ENCODE measurements around the gene KDM4C.

The KDM4C gene

DNA sequence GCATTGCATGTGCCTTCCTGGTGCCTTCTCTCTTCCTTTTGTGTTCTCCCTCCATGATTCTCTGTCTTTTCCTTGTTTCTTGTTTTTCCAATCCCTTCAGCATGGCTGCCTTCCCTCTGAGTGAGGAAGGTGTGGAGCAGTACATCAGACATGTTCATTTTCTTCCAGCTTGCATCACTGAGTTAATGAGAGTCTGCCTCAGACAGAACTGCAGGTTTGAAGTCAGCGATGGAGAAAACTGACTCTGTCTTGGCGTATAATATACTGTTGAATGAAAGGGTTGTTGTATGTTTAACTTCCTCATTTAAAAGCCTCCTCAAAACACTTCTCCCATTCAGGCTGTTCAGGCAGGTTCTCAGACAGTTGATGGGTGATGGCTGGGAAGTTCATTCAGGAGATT is 129.3 kb downstream of the KDM4C start:
- H3K4me3 Mint-ChIP-seq, result no peak overlapping the region
- no peaks in the 10 kb centered on the region for H3K27me3 Mint-ChIP-seq
- no peak overlapping the region for H3K27ac Mint-ChIP-seq (ENCODE audit: low read depth)
- H3K4me1 Mint-ChIP-seq, result peaks cover 45% of the 10 kb centered on the region
- H3K9me3 Mint-ChIP-seq, result no peaks in the 10 kb centered on the region
- ATAC-seq (replicated peaks; ENCODE audit: extremely low read depth, poor library complexity, severe bottlenecking), result no peak
- peaks cover 17% of the 10 kb centered on the region for H3K36me3 Mint-ChIP-seq (ENCODE audit: insufficient read depth)
- DNase-seq (ENCODE audit: low spot score in 2 of 2), result no peak

DNA sequence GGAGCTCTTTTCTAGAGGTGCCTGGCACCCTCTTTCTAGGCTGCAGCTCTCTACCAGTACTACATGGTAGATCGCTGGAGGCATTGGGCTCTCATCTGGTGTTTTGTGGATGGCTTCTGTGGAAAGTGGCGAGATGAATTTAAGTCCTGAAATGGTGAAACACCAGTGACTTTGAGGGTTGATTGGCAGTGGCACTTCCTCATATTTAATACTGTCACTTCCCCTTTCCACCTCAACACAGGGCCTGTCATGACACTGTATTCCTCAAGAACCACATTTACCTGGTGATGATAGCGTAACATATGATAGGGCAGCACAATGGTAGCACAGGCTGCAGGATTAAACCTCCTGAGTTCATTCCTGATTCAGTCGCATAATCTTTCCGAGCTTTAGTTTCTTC is 132.1 kb downstream of the KDM4C start:
- H3K4me1 Mint-ChIP-seq, result peaks cover 47% of the 10 kb centered on the region
- DNase-seq (ENCODE audit: low spot score in 2 of 2) (no peak), ATAC-seq (replicated peaks; ENCODE audit: extremely low read depth, poor library complexity, severe bottlenecking) (no peak)
- H3K9me3 Mint-ChIP-seq, result no peaks in the 10 kb centered on the region
- no peak overlapping the region for H3K27ac Mint-ChIP-seq (ENCODE audit: low read depth)
- H3K27me3 Mint-ChIP-seq, result no peaks in the 10 kb centered on the region
- no peak overlapping the region for H3K4me3 Mint-ChIP-seq
- peaks cover 24% of the 10 kb centered on the region for H3K36me3 Mint-ChIP-seq (ENCODE audit: insufficient read depth)

DNA sequence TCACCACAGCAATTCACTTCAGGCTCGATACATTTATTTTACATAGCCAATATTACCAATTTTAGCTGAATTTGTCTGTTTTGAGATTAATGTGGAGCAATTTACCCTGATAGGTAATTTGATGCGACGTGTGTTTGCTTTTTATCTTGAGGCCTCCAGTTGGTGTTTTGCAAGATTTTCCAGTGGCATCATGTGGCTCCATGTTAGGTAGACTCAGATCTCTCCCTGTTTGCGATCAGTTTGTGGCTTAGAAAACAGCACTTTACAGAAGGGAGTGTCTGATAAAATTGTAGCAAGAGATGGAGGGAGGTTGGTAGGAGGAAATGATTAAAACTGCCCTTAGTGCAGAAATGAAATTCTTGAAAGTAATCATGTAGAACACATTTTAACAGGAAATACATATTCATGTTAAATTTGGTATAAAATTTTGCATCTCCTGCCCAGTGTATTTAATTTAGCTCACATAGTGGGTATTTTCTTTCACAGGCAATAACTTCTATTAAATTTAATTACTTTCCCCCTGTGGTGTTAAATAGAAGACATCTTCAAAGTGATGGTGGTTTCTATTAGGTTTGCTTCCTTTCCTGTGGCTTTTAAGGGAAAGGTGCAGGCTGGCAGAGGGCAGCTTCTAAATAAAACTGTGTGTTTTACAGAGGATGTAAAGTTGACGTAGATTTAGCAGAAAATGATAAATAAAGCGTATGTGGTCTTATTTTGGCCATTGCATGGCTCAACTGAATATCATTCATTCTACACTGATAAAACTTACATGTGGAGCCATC is 135.8 kb downstream of the KDM4C start:
- peaks cover 48% of the 10 kb centered on the region for H3K4me1 Mint-ChIP-seq
- no peak for ATAC-seq (replicated peaks; ENCODE audit: extremely low read depth, poor library complexity, severe bottlenecking)
- H3K36me3 Mint-ChIP-seq (ENCODE audit: insufficient read depth), result peaks cover 20% of the 10 kb centered on the region
- H3K4me3 Mint-ChIP-seq, result no peak overlapping the region
- no peak for DNase-seq (ENCODE audit: low spot score in 2 of 2)
- H3K9me3 Mint-ChIP-seq, result no peaks in the 10 kb centered on the region
- H3K27me3 Mint-ChIP-seq, result no peaks in the 10 kb centered on the region
- no peak overlapping the region for H3K27ac Mint-ChIP-seq (ENCODE audit: low read depth)

DNA sequence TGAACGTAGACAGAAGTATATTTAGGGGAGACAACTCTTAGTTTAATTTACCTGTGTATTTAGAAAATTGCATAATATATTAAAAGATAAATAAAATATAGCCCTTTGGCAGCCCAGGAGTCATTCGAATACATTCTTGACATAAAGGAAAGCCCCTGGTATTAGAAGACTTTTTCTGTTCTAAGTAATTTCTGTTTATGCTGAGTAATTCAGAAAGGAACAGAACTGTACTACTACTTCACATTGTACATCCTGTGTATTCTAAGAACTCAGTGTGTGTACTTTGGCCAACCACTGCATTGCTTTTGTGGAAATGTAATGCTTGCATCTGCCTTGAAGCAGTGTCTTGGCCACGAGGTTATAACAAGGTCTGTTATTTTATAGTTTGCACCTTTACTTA is 136.4 kb downstream of the KDM4C start:
- DNase-seq (ENCODE audit: low spot score in 2 of 2), result no peak
- Mint-ChIP-seq H3K27me3 (no peaks in the 10 kb centered on the region), H3K9me3 (no peaks in the 10 kb centered on the region), H3K27ac (ENCODE audit: low read depth) (no peak overlapping the region), H3K4me1 (peaks cover 48% of the 10 kb centered on the region), H3K4me3 (no peak overlapping the region), H3K36me3 (ENCODE audit: insufficient read depth) (peaks cover 19% of the 10 kb centered on the region)
- no peak for ATAC-seq (replicated peaks; ENCODE audit: extremely low read depth, poor library complexity, severe bottlenecking)

DNA sequence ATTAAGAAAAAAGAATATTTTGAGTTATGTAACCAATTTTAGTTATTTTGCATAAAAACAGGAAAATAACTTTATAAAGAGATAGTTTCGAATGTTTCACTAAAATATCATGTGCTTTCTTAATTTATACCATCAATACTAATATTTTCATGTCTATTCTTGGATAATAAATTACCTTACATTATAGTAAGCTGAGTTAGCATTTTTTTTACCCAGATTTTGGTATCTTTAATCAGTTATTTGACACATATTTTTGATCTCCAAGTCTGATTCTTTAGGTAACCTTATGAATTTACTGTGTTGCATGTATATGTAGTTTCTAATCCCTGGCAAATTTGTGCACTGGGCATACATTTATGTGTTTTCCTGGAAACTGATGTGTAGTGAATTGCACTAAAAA is 138.0 kb downstream of the KDM4C start:
- no peak overlapping the region for H3K4me3 Mint-ChIP-seq
- no peak overlapping the region for H3K27ac Mint-ChIP-seq (ENCODE audit: low read depth)
- no peaks in the 10 kb centered on the region for H3K9me3 Mint-ChIP-seq
- H3K27me3 Mint-ChIP-seq, result no peaks in the 10 kb centered on the region
- peaks cover 16% of the 10 kb centered on the region for H3K36me3 Mint-ChIP-seq (ENCODE audit: insufficient read depth)
- H3K4me1 Mint-ChIP-seq, result peaks cover 46% of the 10 kb centered on the region
- ATAC-seq (replicated peaks; ENCODE audit: extremely low read depth, poor library complexity, severe bottlenecking) (no peak), DNase-seq (ENCODE audit: low spot score in 2 of 2) (no peak)

DNA sequence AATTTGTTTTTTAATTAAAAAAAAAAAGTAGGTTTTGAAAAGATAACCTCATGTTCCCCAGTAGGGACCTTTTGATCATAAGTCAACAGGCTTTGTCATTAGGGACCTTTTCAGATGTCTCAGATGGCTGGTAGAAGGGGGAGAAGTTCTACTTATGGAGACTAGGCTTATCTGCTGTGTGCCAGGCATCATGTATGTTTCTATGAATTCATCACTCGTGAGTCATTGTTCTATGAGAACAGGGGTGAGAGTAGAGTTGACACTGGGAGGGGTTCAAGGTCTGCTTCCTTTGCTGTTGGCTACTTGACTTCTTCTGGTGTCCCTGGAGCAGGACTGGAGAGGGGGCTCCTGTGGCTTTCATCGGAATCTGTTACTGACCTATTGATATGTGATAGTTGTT is 138.8 kb downstream of the KDM4C start:
- no peak overlapping the region for H3K4me3 Mint-ChIP-seq
- H3K27me3 Mint-ChIP-seq, result no peaks in the 10 kb centered on the region
- DNase-seq (ENCODE audit: low spot score in 2 of 2) (no peak), ATAC-seq (replicated peaks; ENCODE audit: extremely low read depth, poor library complexity, severe bottlenecking) (no peak)
- no peaks in the 10 kb centered on the region for H3K9me3 Mint-ChIP-seq
- no peak overlapping the region for H3K27ac Mint-ChIP-seq (ENCODE audit: low read depth)
- peaks cover 19% of the 10 kb centered on the region for H3K36me3 Mint-ChIP-seq (ENCODE audit: insufficient read depth)
- H3K4me1 Mint-ChIP-seq, result peaks cover 46% of the 10 kb centered on the region

DNA sequence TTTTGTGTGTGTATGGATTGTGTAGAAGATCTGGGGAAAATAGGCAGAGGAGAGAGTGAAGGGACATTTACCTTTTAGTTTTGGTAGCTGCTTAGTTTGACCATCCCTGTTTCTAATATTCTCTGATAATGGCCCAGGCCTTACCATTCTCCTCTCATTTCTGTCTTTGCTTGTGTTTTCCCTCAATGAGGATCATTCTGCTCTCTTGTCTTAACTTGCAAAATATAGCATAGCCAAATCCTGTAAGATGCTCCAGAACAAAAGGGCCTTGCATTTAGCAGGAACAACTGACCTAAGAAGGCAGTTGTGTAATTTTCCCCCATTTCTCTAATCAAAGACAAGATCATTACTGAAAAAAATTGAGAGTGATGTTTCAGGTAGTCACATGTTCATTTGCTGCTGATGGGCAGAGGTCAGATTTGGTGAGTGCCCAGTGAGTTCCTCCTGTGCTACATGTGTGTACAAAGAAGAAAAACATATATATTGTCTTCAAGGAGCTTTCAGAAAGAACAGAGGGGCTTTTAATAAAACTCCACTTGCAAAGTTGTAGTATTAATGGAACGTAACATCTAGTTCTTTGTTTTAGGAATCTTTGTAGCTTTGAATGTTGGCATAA is 139.5 kb downstream of the KDM4C start:
- Mint-ChIP-seq H3K36me3 (ENCODE audit: insufficient read depth) (peaks cover 19% of the 10 kb centered on the region), H3K27me3 (no peaks in the 10 kb centered on the region), H3K4me3 (no peak overlapping the region), H3K27ac (ENCODE audit: low read depth) (no peak overlapping the region), H3K4me1 (peaks cover 52% of the 10 kb centered on the region), H3K9me3 (no peaks in the 10 kb centered on the region)
- ATAC-seq (replicated peaks; ENCODE audit: extremely low read depth, poor library complexity, severe bottlenecking) (no peak), DNase-seq (ENCODE audit: low spot score in 2 of 2) (no peak)

DNA sequence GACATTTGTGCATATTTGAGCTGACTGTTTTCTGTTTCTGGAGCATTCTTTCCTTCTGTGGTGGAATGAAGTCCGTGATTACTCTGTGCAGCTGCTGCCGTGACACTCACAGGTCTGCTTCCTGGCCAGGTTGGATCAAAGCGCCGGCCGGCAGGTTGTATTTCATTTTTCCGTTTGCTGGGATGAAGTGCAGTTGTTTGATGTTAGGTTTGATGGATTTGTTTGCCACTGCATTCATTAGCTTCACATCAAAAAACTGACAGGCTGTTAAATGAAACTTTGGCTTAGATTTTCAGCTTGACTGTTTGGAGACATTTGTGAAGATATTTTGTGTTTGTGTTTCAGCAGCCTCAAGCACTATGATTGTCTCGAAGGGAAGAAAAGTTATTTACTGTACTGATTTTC is 140.1 kb downstream of the KDM4C start:
- peaks cover 19% of the 10 kb centered on the region for H3K36me3 Mint-ChIP-seq (ENCODE audit: insufficient read depth)
- no peak overlapping the region for H3K4me3 Mint-ChIP-seq
- DNase-seq (ENCODE audit: low spot score in 2 of 2) (no peak), ATAC-seq (replicated peaks; ENCODE audit: extremely low read depth, poor library complexity, severe bottlenecking) (no peak)
- no peaks in the 10 kb centered on the region for H3K27me3 Mint-ChIP-seq
- H3K9me3 Mint-ChIP-seq, result no peaks in the 10 kb centered on the region
- no peak overlapping the region for H3K27ac Mint-ChIP-seq (ENCODE audit: low read depth)
- peaks cover 57% of the 10 kb centered on the region for H3K4me1 Mint-ChIP-seq

DNA sequence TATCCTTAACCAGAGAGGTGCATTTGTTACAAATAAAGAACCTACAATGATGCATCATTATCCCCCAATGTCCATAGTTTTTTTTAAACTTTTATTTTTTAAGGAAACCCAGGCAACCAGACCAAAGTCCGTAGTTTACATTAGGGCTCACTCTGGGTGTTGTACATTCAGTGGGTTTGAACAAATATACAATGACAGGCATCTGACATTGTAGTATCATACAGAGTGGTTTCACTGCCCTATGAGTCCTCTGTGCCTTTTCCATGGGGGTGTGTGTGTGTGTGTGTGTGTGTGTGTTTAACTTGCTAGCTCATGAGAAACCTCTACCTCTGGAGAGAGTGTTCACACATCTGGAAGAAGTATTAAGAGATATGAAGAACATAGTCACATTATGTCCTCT is 141.5 kb downstream of the KDM4C start:
- H3K4me3 Mint-ChIP-seq, result no peak overlapping the region
- no peak overlapping the region for H3K27ac Mint-ChIP-seq (ENCODE audit: low read depth)
- H3K4me1 Mint-ChIP-seq, result peaks cover 44% of the 10 kb centered on the region
- no peaks in the 10 kb centered on the region for H3K27me3 Mint-ChIP-seq
- ATAC-seq (replicated peaks; ENCODE audit: extremely low read depth, poor library complexity, severe bottlenecking) (no peak), DNase-seq (ENCODE audit: low spot score in 2 of 2) (no peak)
- H3K9me3 Mint-ChIP-seq, result no peaks in the 10 kb centered on the region
- H3K36me3 Mint-ChIP-seq (ENCODE audit: insufficient read depth), result peaks cover 20% of the 10 kb centered on the region

DNA sequence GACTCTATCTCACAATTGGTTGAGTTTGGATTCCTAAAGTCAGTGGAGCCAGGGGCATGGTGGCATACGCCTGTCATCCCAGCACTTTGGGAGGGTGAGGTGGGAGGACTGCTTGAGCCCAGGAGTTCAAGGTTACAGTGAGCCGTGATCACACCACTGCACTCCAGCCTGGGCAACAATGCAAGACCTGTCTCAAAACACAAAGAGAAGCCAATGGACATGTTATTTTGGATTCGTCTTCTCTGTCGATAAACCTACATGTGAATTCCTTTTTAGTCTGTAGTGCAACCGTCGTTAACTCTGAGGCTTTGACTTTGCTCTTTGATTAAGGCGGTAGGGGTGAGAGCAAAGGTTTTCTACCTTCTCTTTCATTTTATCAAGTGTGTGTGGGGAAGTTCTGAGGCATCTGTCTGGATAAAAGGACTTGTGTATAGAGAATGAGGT is 142.7 kb downstream of the KDM4C start:
- no peaks in the 10 kb centered on the region for H3K27me3 Mint-ChIP-seq
- peaks cover 40% of the 10 kb centered on the region for H3K4me1 Mint-ChIP-seq
- H3K36me3 Mint-ChIP-seq (ENCODE audit: insufficient read depth), result peaks cover 16% of the 10 kb centered on the region
- no peak overlapping the region for H3K27ac Mint-ChIP-seq (ENCODE audit: low read depth)
- no peak overlapping the region for H3K4me3 Mint-ChIP-seq
- ATAC-seq (replicated peaks; ENCODE audit: extremely low read depth, poor library complexity, severe bottlenecking), result no peak
- no peak for DNase-seq (ENCODE audit: low spot score in 2 of 2)
- H3K9me3 Mint-ChIP-seq, result no peaks in the 10 kb centered on the region

DNA sequence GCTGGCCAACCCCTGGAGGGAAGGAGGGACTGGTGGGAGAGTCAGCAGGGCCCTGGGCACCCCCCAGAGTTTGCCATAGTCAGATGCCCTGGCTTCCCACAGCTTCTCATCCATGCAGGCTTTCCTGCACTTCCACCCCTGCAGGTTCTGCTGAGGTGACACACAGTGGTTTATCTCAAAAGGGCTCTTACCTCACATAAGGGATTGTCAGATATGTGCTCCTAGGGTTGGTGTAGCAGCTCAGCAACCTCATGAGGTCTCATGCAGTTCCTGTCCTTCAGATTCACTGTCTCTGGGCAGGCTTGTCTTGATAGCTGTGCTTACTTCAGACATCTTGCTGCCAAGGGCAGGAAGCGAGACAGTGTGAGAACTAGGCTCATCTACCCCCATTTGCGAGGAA is 143.4 kb downstream of the KDM4C start:
- ATAC-seq (replicated peaks; ENCODE audit: extremely low read depth, poor library complexity, severe bottlenecking) (no peak), DNase-seq (ENCODE audit: low spot score in 2 of 2) (no peak)
- Mint-ChIP-seq H3K9me3 (no peaks in the 10 kb centered on the region), H3K4me1 (peaks cover 40% of the 10 kb centered on the region), H3K4me3 (no peak overlapping the region), H3K27ac (ENCODE audit: low read depth) (no peak overlapping the region), H3K36me3 (ENCODE audit: insufficient read depth) (peaks cover 18% of the 10 kb centered on the region), H3K27me3 (no peaks in the 10 kb centered on the region)

DNA sequence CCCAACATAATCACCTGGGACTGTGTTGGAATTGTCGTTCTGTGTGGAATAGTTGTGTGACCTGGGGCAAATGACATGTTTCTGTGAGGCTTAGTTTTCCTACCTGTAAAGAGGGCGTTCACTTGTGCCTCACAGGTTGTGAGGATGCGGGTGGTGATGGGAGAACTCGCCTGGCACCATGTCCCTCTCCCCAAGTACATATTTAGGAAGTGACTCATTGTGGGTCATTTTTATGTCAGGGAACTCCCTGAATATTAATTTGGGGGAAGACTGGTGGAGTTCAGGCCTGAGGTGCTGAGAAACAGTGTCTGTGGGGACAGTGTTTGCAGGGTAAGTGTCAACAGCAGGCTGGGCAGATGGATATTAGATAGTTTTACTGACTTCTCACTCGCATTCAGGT is 144.7 kb downstream of the KDM4C start:
- Mint-ChIP-seq H3K4me1 (peaks cover 29% of the 10 kb centered on the region), H3K36me3 (ENCODE audit: insufficient read depth) (peaks cover 18% of the 10 kb centered on the region)
- ATAC-seq (replicated peaks; ENCODE audit: extremely low read depth, poor library complexity, severe bottlenecking), result no peak

DNA sequence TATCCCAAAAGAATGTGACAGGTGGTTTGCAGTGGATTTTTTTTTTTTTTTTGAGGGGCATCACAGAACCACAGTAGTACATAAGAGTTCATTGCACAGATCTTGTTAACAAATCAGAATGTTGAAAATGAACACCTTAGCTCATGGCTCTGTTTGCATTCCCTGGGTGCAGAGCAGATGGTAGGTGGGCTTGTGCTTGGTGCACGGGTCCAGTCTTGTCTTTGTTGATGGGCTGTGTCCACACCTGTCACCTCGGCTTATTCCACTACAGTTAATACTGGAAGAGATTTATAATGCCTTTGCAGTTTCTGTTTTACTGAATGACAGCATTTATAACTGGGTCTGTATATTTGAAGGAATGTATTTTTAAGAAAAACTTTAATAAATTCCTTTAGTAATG is 146.6 kb downstream of the KDM4C start:
- peaks cover 14% of the 10 kb centered on the region for H3K36me3 Mint-ChIP-seq (ENCODE audit: insufficient read depth)
- ATAC-seq (replicated peaks; ENCODE audit: extremely low read depth, poor library complexity, severe bottlenecking), result no peak
- no peaks in the 10 kb centered on the region for H3K9me3 Mint-ChIP-seq
- no peak overlapping the region for H3K4me3 Mint-ChIP-seq
- DNase-seq (ENCODE audit: low spot score in 2 of 2), result no peak
- H3K27me3 Mint-ChIP-seq, result no peaks in the 10 kb centered on the region
- peaks cover 33% of the 10 kb centered on the region for H3K4me1 Mint-ChIP-seq
- H3K27ac Mint-ChIP-seq (ENCODE audit: low read depth), result no peak overlapping the region

More for the DNA sequence above, 144.7 kb downstream of the KDM4C start:
- no peak overlapping the region for H3K4me3 Mint-ChIP-seq
- no peak for DNase-seq (ENCODE audit: low spot score in 2 of 2)
- H3K9me3 Mint-ChIP-seq, result no peaks in the 10 kb centered on the region
- peak overlapping the region; percentile 1 for H3K27ac Mint-ChIP-seq (ENCODE audit: low read depth)
- no peaks in the 10 kb centered on the region for H3K27me3 Mint-ChIP-seq
